IPS-20b (cell line): Measurements from ENCODE around the gene FGR.
"Not testable (repeated sequence)": the region's sequence is repeated elsewhere in the genome, so short reads cannot be mapped to it uniquely, and the experiment has no call there.

ENCODE experiments used
- H3K27ac ChIP-seq: one replicate; pipeline ENCODE4 v1.5.1; 2013; ENCODE audit warnings: low read length
- H3K27me3 ChIP-seq: 2 replicates; pipeline ENCODE4 v1.6.1; 2013; ENCODE audit warnings: mild to moderate bottlenecking, low read length, inconsistent platforms; ENCODE audit not compliant: insufficient read depth
- H3K36me3 ChIP-seq: 2 replicates; pipeline ENCODE4 v1.6.1; 2013; ENCODE audit warnings: low read depth, mild to moderate bottlenecking, inconsistent platforms, low read length, moderate library complexity; ENCODE audit not compliant: insufficient read depth
- H3K4me1 ChIP-seq: 2 replicates; pipeline ENCODE4 v1.6.1; 2013; ENCODE audit warnings: mild to moderate bottlenecking, control low read depth, inconsistent platforms, low read length, moderate library complexity; ENCODE audit not compliant: insufficient read depth
- H3K4me3 ChIP-seq: 2 replicates; pipeline ENCODE4 v1.5.1; 2013; ENCODE audit warnings: mild to moderate bottlenecking, low read length, inconsistent platforms
- H3K9ac ChIP-seq: 2 replicates; pipeline ENCODE4 v1.6.1; 2013; ENCODE audit warnings: low read depth, mild to moderate bottlenecking, inconsistent platforms, low read length, moderate library complexity
- H3K9me3 ChIP-seq: 2 replicates; pipeline ENCODE4 v1.6.1; 2013; ENCODE audit warnings: mild to moderate bottlenecking, low read depth, low read length, inconsistent platforms; ENCODE audit not compliant: insufficient read depth

The FGR gene

GRCh38 chr1:27632387-27633297 is 2.3 kb downstream of the FGR start:
- H3K4me3 ChIP-seq, result no peak overlapping the region
- H3K9me3 ChIP-seq, result no peaks in the 10 kb centered on the region
- peaks cover 40% of the 10 kb centered on the region for H3K27me3 ChIP-seq
- H3K4me1 ChIP-seq, result peaks cover 6% of the 10 kb centered on the region; the same call in 1 of the 2 replicates
- no peaks in the 10 kb centered on the region for H3K36me3 ChIP-seq
- no peak overlapping the region for H3K27ac ChIP-seq
- H3K9ac ChIP-seq, result no peak overlapping the region

- peaks cover 6% of the 10 kb centered on the region; the same call in 1 of the 2 replicates for H3K4me1 ChIP-seq
- no peak overlapping the region for H3K9ac ChIP-seq
- H3K36me3 ChIP-seq, result no peaks in the 10 kb centered on the region
- no peak overlapping the region for H3K27ac ChIP-seq
- peaks cover 40% of the 10 kb centered on the region for H3K27me3 ChIP-seq
- H3K9me3 ChIP-seq, result no peaks in the 10 kb centered on the region
- H3K4me3 ChIP-seq, result no peak overlapping the region
These were observed 4.0 kb downstream of the FGR start for GRCh38 chr1:27630859-27631491.

DNA sequence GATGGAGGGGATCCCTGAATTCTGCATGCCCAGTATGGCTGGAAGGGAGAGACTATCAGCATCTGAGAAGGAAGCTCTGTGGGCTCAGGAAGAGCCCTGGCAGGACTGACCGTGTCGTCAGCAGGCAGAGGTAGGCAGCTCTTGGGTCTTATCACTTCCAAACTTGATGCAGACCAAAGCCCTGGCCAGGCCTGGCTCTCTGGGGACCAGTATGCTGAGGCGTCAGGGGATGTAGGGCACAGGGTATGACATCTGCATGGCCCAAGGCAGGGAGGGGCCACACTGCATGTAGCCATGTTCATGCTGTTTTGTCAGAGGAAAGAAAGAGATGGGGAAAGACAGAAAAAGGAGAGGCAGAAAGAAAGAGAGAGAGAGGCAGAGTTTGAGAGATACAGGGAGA is 6.3 kb downstream of the FGR start:
- H3K9ac ChIP-seq, result no peak overlapping the region
- H3K4me1 ChIP-seq, result peaks cover 6% of the 10 kb centered on the region; the same call in 1 of the 2 replicates
- no peaks in the 10 kb centered on the region for H3K36me3 ChIP-seq
- no peak overlapping the region for H3K4me3 ChIP-seq
- peaks cover 18% of the 10 kb centered on the region for H3K27me3 ChIP-seq
- H3K9me3 ChIP-seq, result no peaks in the 10 kb centered on the region
- H3K27ac ChIP-seq, result no peak overlapping the region

GRCh38 chr1:27627733-27628132 is 7.3 kb downstream of the FGR start:
- H3K27ac ChIP-seq, H3K9me3 ChIP-seq, H3K4me3 ChIP-seq, H3K27me3 ChIP-seq, H3K9ac ChIP-seq, H3K36me3 ChIP-seq: not testable (repeated sequence)
- H3K4me1 ChIP-seq, result peaks cover 13% of the 10 kb centered on the region; the same call in 1 of the 2 replicates

DNA sequence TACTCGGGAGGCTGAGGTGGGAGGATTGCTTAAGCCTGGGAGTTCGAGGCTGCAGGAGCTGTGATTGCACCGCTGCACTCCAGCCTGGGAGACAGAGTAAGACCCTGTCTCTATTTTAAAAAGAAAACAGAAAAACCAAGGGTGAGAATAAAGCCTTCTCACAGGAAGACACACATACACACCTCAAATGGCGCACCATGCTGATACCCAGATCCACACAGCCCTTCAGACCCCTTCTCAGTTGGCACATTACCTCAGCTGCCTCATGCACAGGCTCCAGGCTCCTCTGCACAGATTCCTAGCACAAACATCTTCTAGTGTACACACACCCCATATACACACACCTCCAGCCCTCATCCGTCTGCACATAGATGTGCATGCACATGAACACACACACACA is 7.9 kb downstream of the FGR start:
- Histone ChIP-seq H3K36me3 (no peaks in the 10 kb centered on the region), H3K27ac (no peak overlapping the region), H3K4me1 (peaks cover 13% of the 10 kb centered on the region; the same call in 1 of the 2 replicates), H3K9me3 (no peaks in the 10 kb centered on the region), H3K27me3 (peaks cover 5% of the 10 kb centered on the region; the same call in 1 of the 2 replicates), H3K9ac (no peak overlapping the region), H3K4me3 (no peak overlapping the region)

DNA sequence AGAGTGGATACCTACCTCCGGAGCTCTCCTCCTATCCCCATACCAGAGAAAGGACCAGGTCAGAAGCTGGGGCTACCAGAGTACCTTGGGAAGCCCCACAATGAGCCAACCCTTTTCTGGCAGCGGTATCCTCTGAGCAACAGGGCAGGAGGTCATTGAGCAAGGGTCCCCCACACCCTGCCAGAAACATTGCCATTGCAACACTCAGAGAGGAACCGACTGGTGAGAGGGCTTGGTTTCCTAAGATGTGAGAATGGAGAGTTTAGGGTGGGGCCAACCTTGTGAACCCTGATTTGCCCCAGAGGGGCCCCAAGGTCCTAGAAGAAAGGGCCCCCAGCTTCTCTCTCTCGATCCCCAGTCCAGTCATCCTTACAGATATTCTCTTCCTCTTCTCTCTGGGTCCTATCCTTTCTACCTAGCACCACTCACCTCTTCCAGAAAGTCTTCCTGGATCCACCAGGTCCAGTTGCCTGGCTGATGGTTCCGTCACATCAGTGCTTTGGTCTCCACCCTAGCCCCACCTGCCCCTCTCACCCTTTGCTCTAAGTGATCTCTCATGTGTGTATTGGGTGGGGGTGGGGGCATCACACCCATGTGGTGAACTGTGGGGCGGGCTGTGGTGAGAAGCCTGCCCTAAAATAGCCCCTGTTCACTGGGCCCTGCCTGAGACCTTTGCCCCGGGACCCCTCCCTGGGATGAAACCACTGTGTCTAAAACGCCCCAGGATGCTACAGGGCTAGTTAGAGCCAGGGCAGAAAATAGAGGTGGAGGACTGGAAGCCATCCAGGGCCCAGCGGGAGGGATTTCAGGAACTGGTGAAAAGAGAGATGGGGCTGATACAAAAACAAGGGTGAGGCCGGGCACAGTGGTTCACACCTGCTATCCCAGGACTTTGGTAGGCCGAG is 8.7 kb downstream of the FGR start:
- Histone ChIP-seq H3K4me1 (peaks cover 13% of the 10 kb centered on the region; the same call in 1 of the 2 replicates), H3K27me3 (no peaks in the 10 kb centered on the region; the same call in 1 of the 2 replicates), H3K9me3 (no peaks in the 10 kb centered on the region), H3K27ac (no peak overlapping the region), H3K4me3 (no peak overlapping the region), H3K36me3 (no peaks in the 10 kb centered on the region), H3K9ac (no peak overlapping the region)

- H3K36me3 ChIP-seq, result no peaks in the 10 kb centered on the region
- H3K9me3 ChIP-seq, result no peaks in the 10 kb centered on the region
- H3K4me3 ChIP-seq, result no peak overlapping the region
- H3K27me3 ChIP-seq, result no peaks in the 10 kb centered on the region
- H3K9ac ChIP-seq, result no peak overlapping the region
- no peak overlapping the region for H3K27ac ChIP-seq
- H3K4me1 ChIP-seq, result peaks cover 13% of the 10 kb centered on the region; the same call in 1 of the 2 replicates
These were observed 10.4 kb downstream of the FGR start for GRCh38 chr1:27624467-27625178.

DNA sequence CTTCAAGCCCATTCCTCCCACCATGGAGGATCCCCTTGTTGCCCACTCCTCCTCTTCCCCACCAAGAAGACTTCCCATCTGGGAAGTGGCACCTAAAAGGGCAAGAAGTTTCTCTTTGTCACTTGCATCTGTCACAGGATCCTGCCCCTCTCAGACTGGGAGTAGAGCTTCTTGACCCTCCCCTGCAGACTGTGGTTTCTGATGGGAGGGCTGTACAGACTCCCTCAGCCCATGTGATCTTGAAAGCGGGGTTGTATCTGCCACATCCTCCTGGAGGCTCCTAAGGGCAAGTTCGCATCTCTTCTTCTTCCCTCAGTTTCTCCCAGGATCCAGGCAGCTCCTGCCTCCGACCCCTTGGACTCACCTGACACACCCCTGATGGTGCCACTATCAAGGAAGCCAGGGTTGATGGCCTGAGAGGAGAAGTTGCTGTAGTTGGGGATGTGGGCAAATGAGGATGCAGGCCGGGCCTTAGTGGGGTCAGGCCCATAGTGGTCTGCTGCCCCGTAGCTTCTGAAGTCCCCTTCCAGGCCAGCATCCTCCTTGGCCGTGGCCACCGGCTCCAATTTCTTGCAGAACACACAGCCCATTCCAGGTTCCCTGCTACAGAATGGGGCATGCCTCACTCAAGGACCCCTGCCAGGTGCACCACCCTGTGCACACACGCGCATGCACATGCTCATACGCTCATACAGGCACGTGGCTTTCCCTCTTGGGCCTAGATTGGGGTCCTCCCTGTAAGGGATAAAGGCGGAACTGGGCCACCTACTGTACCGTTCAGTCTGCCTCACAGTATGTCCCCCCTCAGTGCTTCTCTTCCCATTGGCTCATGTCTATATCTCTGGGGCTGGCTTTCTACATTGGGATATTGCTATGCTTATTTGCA is 11.4 kb downstream of the FGR start:
- Histone ChIP-seq H3K27me3 (no peaks in the 10 kb centered on the region), H3K4me1 (peaks cover 7% of the 10 kb centered on the region; the same call in 1 of the 2 replicates), H3K36me3 (no peaks in the 10 kb centered on the region), H3K9ac (no peak overlapping the region), H3K4me3 (no peak overlapping the region), H3K9me3 (no peaks in the 10 kb centered on the region), H3K27ac (no peak overlapping the region)

DNA sequence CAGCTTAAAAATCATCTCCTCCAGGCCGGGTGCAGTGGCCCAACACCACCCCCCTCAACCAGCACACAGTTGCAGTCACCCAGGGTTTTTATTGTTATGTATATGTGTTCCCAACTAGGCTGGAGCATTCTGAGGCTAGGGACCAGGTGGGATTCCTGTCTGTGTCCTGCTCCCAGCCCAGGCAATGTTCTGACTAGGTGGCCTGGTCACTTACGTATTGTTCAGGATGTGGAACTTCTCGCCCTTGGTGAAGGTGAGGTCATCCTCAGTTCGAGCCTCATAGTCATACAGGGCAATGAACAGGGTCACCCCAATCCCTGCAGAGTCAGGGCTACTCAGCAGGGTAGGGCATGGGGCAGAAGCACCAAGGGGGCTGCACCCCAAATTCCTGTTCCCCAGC is 12.2 kb downstream of the FGR start:
- no peaks in the 10 kb centered on the region for H3K36me3 ChIP-seq
- no peaks in the 10 kb centered on the region for H3K27me3 ChIP-seq
- H3K9me3 ChIP-seq, result no peaks in the 10 kb centered on the region
- no peak overlapping the region for H3K27ac ChIP-seq
- H3K4me3 ChIP-seq, result no peak overlapping the region
- H3K4me1 ChIP-seq, result peaks cover 7% of the 10 kb centered on the region; the same call in 1 of the 2 replicates
- H3K9ac ChIP-seq, result no peak overlapping the region
